ENCODE data around the gene KRTAP5-5.

The KRTAP5-5 gene

DNA sequence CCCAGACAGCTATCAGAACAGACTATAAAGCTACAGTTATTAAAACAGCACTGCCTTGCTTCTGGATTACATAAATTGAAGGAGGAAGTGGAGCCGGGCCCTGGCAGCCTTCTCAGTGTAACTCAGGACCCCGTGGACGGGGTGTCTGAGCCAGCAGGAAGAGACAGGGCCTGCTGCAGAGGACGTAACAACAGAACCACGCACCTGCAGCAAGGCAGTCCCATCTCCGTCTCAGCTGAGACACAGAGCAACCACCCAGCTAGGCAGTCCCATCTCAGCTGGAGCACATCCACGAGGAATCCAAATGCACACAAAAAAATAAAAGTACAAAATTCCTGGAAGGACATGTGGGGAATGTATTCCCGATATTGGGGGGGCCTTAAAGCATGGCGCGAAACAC lies 50.3 kb downstream of the KRTAP5-5 start:
- no peak for DNase-seq
